Vagina (tissue), 2 donors: ENCODE results near the gene AASDH.

ENCODE experiments used
- CTCF ChIP-seq, 3 experiments: fragments of 450-650 bp in 2 of 3; fragments of 200-600 bp in 1 of 3; sonication (generic) in 1 of 3; IDR thresholded peaks; one replicate each; pipeline ENCODE4 v1.5.1; 2017 to 2019; ENCODE audit warnings: antibody characterized with exemption in 3 of 3, mild to moderate bottlenecking in 2 of 3, moderate library complexity in 2 of 3
- POLR2A ChIP-seq, 2 donors: fragments of 450-650 bp; IDR thresholded peaks; one replicate each; pipeline ENCODE4 v1.6.1; 2017; ENCODE audit warnings: antibody characterized with exemption in 2 of 2, mild to moderate bottlenecking in 2 of 2, moderate library complexity in 2 of 2
- POLR2AphosphoS5 ChIP-seq, 2 donors: sonication (generic); formaldehyde crosslinking; IDR thresholded peaks; one replicate each; pipeline ENCODE4 v1.9.0; 2017; ENCODE audit warnings: antibody characterized with exemption in 2 of 2, mild to moderate bottlenecking in 2 of 2, low read depth in 1 of 2; ENCODE audit not compliant: insufficient read depth in 1 of 2

- TF ChIP-seq CTCF (IDR thresholded peaks at IDR 0.05) (no peak), POLR2A (IDR thresholded peaks at IDR 0.05) (no peak), POLR2AphosphoS5 (IDR thresholded peaks at IDR 0.05; ENCODE audit: insufficient read depth in 1 of 2, low read depth in 1 of 2) (no peak)
Observed at GRCh38 chr4:56371426-56372220, 15.7 kb downstream of the AASDH start.
